AG20443 (cell line): ENCODE data around the gene HCST.
A peak's percentile ranks its signal among the peaks of the same experiment; 100 is the strongest.
"Not testable (repeated sequence)": the region's sequence is repeated elsewhere in the genome, so short reads cannot be mapped to it uniquely, and the experiment has no call there.

ENCODE experiments used
- DNase-seq: peaks from one replicate; pipeline ENCODE4 v3.0.0; 2012; ENCODE audit warnings: low spot score, mixed read lengths

The HCST gene

GRCh38 chr19:35904311-35905068 lies 2.2 kb downstream of the HCST start:
- no peak for DNase-seq

- DNase-seq: no peak
Measured at GRCh38 chr19:35905178-35905727, 2.9 kb downstream of the HCST start.

- no peak for DNase-seq
Measured at GRCh38 chr19:35907377-35907745, 5.0 kb downstream of the HCST start.

GRCh38 chr19:35908010-35908441 lies 5.7 kb downstream of the HCST start, which contains the start of gene TYROBP:
TYROBP (minus strand) TSS chr19:35908295; CDS start chr19:35908228, 67 bp downstream.
- no peak for DNase-seq

GRCh38 chr19:35908973-35909683 lies 6.8 kb downstream of the HCST start:
- DNase-seq: no peak

- DNase-seq: no peak
Measured at GRCh38 chr19:35909684-35910035, 7.3 kb downstream of the HCST start.

- DNase-seq: not testable (repeated sequence)
Measured at GRCh38 chr19:35910355-35910754, 8.0 kb downstream of the HCST start.

GRCh38 chr19:35911173-35911572 lies 8.8 kb downstream of the HCST start:
- DNase-seq: no peak

- no peak for DNase-seq
Measured at GRCh38 chr19:35911790-35912189, 9.5 kb downstream of the HCST start.

GRCh38 chr19:35913589-35913988 lies 11.3 kb downstream of the HCST start:
- no peak for DNase-seq

- no peak for DNase-seq
Measured at GRCh38 chr19:35915443-35915842, 13.1 kb downstream of the HCST start.

- DNase-seq: no peak
Measured at GRCh38 chr19:35919306-35919705, 17.0 kb downstream of the HCST start.

- DNase-seq: no peak
Measured at GRCh38 chr19:35921012-35921411, 18.7 kb downstream of the HCST start.

- DNase-seq: no peak
Measured at GRCh38 chr19:35925501-35925900, 23.2 kb downstream of the HCST start.

GRCh38 chr19:35928507-35928906 lies 26.2 kb downstream of the HCST start:
- no peak for DNase-seq

- no peak for DNase-seq
Measured at GRCh38 chr19:35929876-35930275, 27.5 kb downstream of the HCST start.

- peak; percentile 100 for DNase-seq
Measured at GRCh38 chr19:35931161-35931873, 29.0 kb downstream of the HCST start.

GRCh38 chr19:35931874-35932202 lies 29.5 kb downstream of the HCST start:
- DNase-seq: no peak

- DNase-seq: no peak
Measured at GRCh38 chr19:35932291-35932936, 30.1 kb downstream of the HCST start.

- peak; percentile 92 for DNase-seq
Measured at GRCh38 chr19:35935911-35936737, 33.8 kb downstream of the HCST start, which contains the start of gene LRFN3. LRFN3 (plus strand) TSS chr19:35936374; CDS start chr19:35939426, 3,052 bp downstream.

GRCh38 chr19:35936738-35937268 lies 34.5 kb downstream of the HCST start:
- no peak for DNase-seq
